ENCODE data around the gene HTD2.

DNA sequence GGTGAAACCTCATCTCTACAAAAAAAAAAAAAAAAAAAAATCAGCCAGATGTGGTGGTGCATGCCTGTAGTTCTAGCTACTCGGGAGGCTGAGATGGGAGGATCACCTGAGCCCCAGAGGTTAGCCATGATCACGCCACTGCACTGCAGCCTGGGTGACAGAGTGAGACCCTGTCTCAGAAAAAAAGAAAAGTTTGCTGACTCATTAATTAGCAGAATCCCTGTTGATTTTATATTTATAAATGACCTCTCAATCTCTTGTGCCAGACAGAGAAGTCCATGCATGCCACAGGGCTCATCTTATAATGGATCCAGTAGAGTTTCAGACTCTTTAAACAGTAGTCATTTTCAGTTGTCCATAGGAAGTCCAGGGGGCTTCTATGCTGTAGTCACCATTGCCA, 35.8 kb upstream of the HTD2 start:
- TF ChIP-seq EZH2 (IDR thresholded peaks at IDR 0.05; ENCODE audit: insufficient read depth, poor library complexity, severe bottlenecking) (no peak), EZH2phosphoT487 (IDR thresholded peaks at IDR 0.05; ENCODE audit: insufficient read depth, low read depth) (no peak)
